H1 (cell line): Measurements from ENCODE around the gene DBR1. TPM values are rescaled to one million over a fixed set of nuclear protein-coding genes. Genes with fewer than 3 reads are reported as not detected.
A peak's percentile ranks its signal among the peaks of the same experiment; 100 is the strongest.

Experiments used
- CTCF ChIA-PET: fragments of 300-600 bp; sonication (Branson Sonifier 250); formaldehyde crosslinking; loops from one replicate; lab custom pipeline; 2021; ENCODE audit not compliant: partially characterized antibody; lab: Charles Lee
- POLR2A ChIA-PET: fragments of 300-600 bp; sonication (Branson Sonifier 250); formaldehyde crosslinking; loops from one replicate; lab custom pipeline; 2021; ENCODE audit warnings: inconsistent platforms; ENCODE audit not compliant: partially characterized antibody; lab: Charles Lee
- DNase-seq, 2 experiments: peaks; one replicate each; pipeline versions ENCODE4 v3.0.0 to v3.0.0-alpha.2; 2010 to 2022; ENCODE audit warnings: low spot score in 2 of 2, low read depth in 1 of 2, mixed read lengths in 1 of 2
- FAIRE-seq: peaks from 2 replicates; lab custom pipeline; 2011; peaks lifted over from hg19 to GRCh38; lab: Jason Lieb, UNC
- H2AFZ ChIP-seq: 2 replicates; pipeline ENCODE4 v1.8.1; 2012; ENCODE audit warnings: low read length, inconsistent platforms
- H2AK5ac ChIP-seq: 2 replicates; pipeline ENCODE4 v1.6.1; 2013; ENCODE audit warnings: low read depth, low read length
- H2BK120ac ChIP-seq: replicated peaks from 2 replicates; pipeline ENCODE3; 2013; ENCODE audit warnings: low read depth, low read length, inconsistent platforms
- H2BK12ac ChIP-seq: 2 replicates; pipeline ENCODE4 v1.6.1; 2013; ENCODE audit warnings: low read depth, low read length
- H2BK15ac ChIP-seq: 2 replicates; pipeline ENCODE4 v1.6.1; 2013; ENCODE audit warnings: low read length
- H2BK20ac ChIP-seq: 2 replicates; pipeline ENCODE4 v1.6.1; 2013; ENCODE audit warnings: low read length
- H2BK5ac ChIP-seq: 2 replicates; pipeline ENCODE4 v1.6.1; 2013; ENCODE audit warnings: low read depth, low read length
- H3K14ac ChIP-seq: 2 replicates; pipeline ENCODE4 v1.6.1; 2013; ENCODE audit warnings: inconsistent platforms; ENCODE audit not compliant: insufficient read length
- H3K18ac ChIP-seq: 2 replicates; pipeline ENCODE4 v1.6.1; 2013; ENCODE audit warnings: low read length; ENCODE audit errors: extremely low read depth
- H3K23ac ChIP-seq: 2 replicates; pipeline ENCODE4 v1.6.1; 2013; ENCODE audit warnings: inconsistent platforms; ENCODE audit not compliant: insufficient read length
- H3K23me2 ChIP-seq: 2 replicates; pipeline ENCODE4 v1.6.1; 2013; ENCODE audit warnings: low read depth, low read length
- H3K27ac ChIP-seq: 2 replicates; pipeline ENCODE4 v1.6.1; 2011; ENCODE audit warnings: low read depth, low read length, inconsistent platforms
- H3K27me3 ChIP-seq, 4 experiments: replicated peaks in 1 of 4; 1 replicate in 1 of 4; 2 replicates in 3 of 4; pipeline versions ENCODE4 v1.6.1 to v1.8.1; 2011 to 2013; ENCODE audit warnings: low read length in 3 of 4, mild to moderate bottlenecking in 3 of 4, inconsistent platforms in 2 of 4, mixed read lengths in 2 of 4, moderate library complexity in 1 of 4; ENCODE audit not compliant: control insufficient read depth in 3 of 4, insufficient read depth in 3 of 4; ENCODE audit errors: extremely low read depth in 1 of 4
- H3K36me3 ChIP-seq, 4 experiments: 2 replicates each; pipeline versions ENCODE4 v1.6.1 to v1.8.1; 2011 to 2013; ENCODE audit warnings: mild to moderate bottlenecking in 4 of 4, low read length in 3 of 4, moderate library complexity in 2 of 4, control low read depth in 1 of 4, inconsistent platforms in 1 of 4; ENCODE audit not compliant: insufficient read depth in 4 of 4, control insufficient read depth in 2 of 4
- H3K4ac ChIP-seq: replicated peaks from 2 replicates; pipeline ENCODE3; 2013; ENCODE audit warnings: low read length, low read depth, mixed read lengths, inconsistent platforms; ENCODE audit not compliant: insufficient read length
- H3K4me1 ChIP-seq, 4 experiments: replicated peaks in 1 of 4; 1 replicate in 1 of 4; 2 replicates in 3 of 4; pipeline versions ENCODE4 v1.6.1 to v1.8.1; 2011 to 2013; ENCODE audit warnings: low read length in 3 of 4, inconsistent platforms in 2 of 4, mixed read lengths in 1 of 4; ENCODE audit not compliant: insufficient read depth in 4 of 4, control insufficient read depth in 3 of 4
- H3K4me2 ChIP-seq, 2 experiments: 2 replicates each; pipeline versions ENCODE4 v1.6.1 to v1.8.1; 2011 to 2013; ENCODE audit warnings: low read depth in 2 of 2, low read length in 2 of 2, control low read depth in 1 of 2, inconsistent platforms in 1 of 2, mild to moderate bottlenecking in 1 of 2; ENCODE audit not compliant: insufficient read depth in 1 of 2
- H3K4me3 ChIP-seq, 4 experiments: fragments of 200-600, 300-600 bp in 1 of 4; sonication (generic), shearing (Covaris generic), sonication (Bioruptor Twin) in 1 of 4; 2 replicates each; pipeline versions ENCODE4 v1.5.1 to v1.8.1; 2011 to 2016; ENCODE audit warnings: low read length in 4 of 4, low read depth in 3 of 4, control low read depth in 2 of 4, inconsistent platforms in 2 of 4, mild to moderate bottlenecking in 2 of 4, mixed read lengths in 1 of 4, moderate library complexity in 1 of 4; ENCODE audit not compliant: insufficient read depth in 2 of 4; ENCODE audit errors: extremely low read depth in 1 of 4
- H3K56ac ChIP-seq: replicated peaks from 2 replicates; pipeline ENCODE3; 2013; ENCODE audit warnings: low read depth, mild to moderate bottlenecking, mixed read lengths, low read length, inconsistent platforms; ENCODE audit not compliant: insufficient read length
- H3K79me1 ChIP-seq: 2 replicates; pipeline ENCODE4 v1.6.1; 2013; ENCODE audit warnings: low read depth, low read length, control low read depth
- H3K79me2 ChIP-seq, 2 experiments: 2 replicates each; pipeline versions ENCODE4 v1.6.1 to v1.8.1; 2012 to 2013; ENCODE audit warnings: low read length in 2 of 2, mild to moderate bottlenecking in 2 of 2, inconsistent platforms in 1 of 2; ENCODE audit not compliant: insufficient read depth in 2 of 2, control insufficient read depth in 1 of 2
- H3K9ac ChIP-seq, 4 experiments: replicated peaks in 1 of 4; 1 replicate in 1 of 4; 2 replicates in 3 of 4; pipeline versions ENCODE4 v1.6.1 to v1.8.1; 2011 to 2013; ENCODE audit warnings: low read depth in 3 of 4, low read length in 3 of 4, control low read depth in 2 of 4, mild to moderate bottlenecking in 2 of 4, moderate library complexity in 2 of 4, inconsistent platforms in 1 of 4; ENCODE audit errors: extremely low read depth in 1 of 4
- H3K9me3 ChIP-seq, 2 experiments: 2 replicates each; pipeline versions ENCODE4 v1.6.1 to v1.8.1; 2012 to 2013; ENCODE audit warnings: mild to moderate bottlenecking in 2 of 2, moderate library complexity in 2 of 2, control low read depth in 1 of 2, inconsistent platforms in 1 of 2, low read depth in 1 of 2, low read length in 1 of 2, mixed read lengths in 1 of 2; ENCODE audit not compliant: insufficient read depth in 2 of 2
- H4K20me1 ChIP-seq, 2 experiments: replicated peaks in 1 of 2; 2 replicates each; pipeline versions ENCODE3 to v1.8.1; 2011 to 2013; ENCODE audit warnings: inconsistent platforms in 2 of 2, low read length in 2 of 2, mild to moderate bottlenecking in 1 of 2; ENCODE audit not compliant: insufficient read depth in 2 of 2, control insufficient read depth in 1 of 2
- H4K5ac ChIP-seq: 2 replicates; pipeline ENCODE4 v1.6.1; 2013; ENCODE audit warnings: low read length, low read depth, mixed read lengths, inconsistent platforms; ENCODE audit not compliant: insufficient read length
- H4K8ac ChIP-seq: 2 replicates; pipeline ENCODE4 v1.8.0; 2013; ENCODE audit warnings: mild to moderate bottlenecking, moderate library complexity, low read length, inconsistent platforms; ENCODE audit not compliant: insufficient read depth; ENCODE audit errors: extremely low read depth
- H4K91ac ChIP-seq: replicated peaks from 2 replicates; pipeline ENCODE3; 2013; ENCODE audit warnings: low read length, mixed read lengths, inconsistent platforms; ENCODE audit not compliant: insufficient read length
- ATF3 ChIP-seq: IDR thresholded peaks from 2 replicates; pipeline ENCODE4 v1.6.1; 2011; ENCODE audit warnings: low read depth, mild to moderate bottlenecking, low read length; ENCODE audit not compliant: insufficient read depth
- KDM4A ChIP-seq: IDR thresholded peaks from one replicate; pipeline ENCODE4 v1.7.1; 2012; ENCODE audit warnings: low read depth, mild to moderate bottlenecking, moderate library complexity, low read length, inconsistent platforms; ENCODE audit not compliant: severe bottlenecking
- RNF2 ChIP-seq: fragments of 200-900, 300-1000 bp; sonication (generic); IDR thresholded peaks from 2 replicates; pipeline ENCODE4 v1.7.1; 2016; ENCODE audit warnings: borderline replicate concordance, low read depth, mild to moderate bottlenecking, antibody characterized with exemption, low read length; ENCODE audit not compliant: poor library complexity, severe bottlenecking; ENCODE audit errors: missing control alignments
- SIX5 ChIP-seq: IDR thresholded peaks from 2 replicates; pipeline ENCODE4 v1.6.1; 2011; ENCODE audit warnings: mild to moderate bottlenecking, low read depth, low read length
- WGBS, 2 experiments: shearing (Covaris generic) in 1 of 2; methylation state at CpG; one replicate each; pipeline versions ENCODE4 v1.1.6 to v1.1.7; 2013 to 2015; ENCODE audit warnings: low lambda C conversion rate in 2 of 2, mixed read lengths in 2 of 2, inconsistent platforms in 1 of 2, low coverage in 1 of 2, missing lambda C conversion rate in 1 of 2; ENCODE audit not compliant: insufficient replicate concordance in 2 of 2, insufficient coverage in 1 of 2, insufficient read length in 1 of 2; ENCODE audit errors: extremely low coverage in 1 of 2, missing lambda C conversion rate in 1 of 2; 5-methylcytosine and 5-hydroxymethylcytosine counted together
- polyA plus RNA-seq, 7 experiments: library from polyadenylated mRNA; depleted of rRNA in 3 of 7; stranded (reverse) in 5 of 7; unstranded in 2 of 7; fragments of >200 nt in 5 of 7; fragments of 200-250 nt in 2 of 7; gene quantifications; 1 replicate in 5 of 7; 2 replicates in 1 of 7; 4 replicates in 1 of 7; pipeline versions ENCODE4 v1.2.1 to v1.2.3, GENCODE V29; 2011 to 2013; ENCODE audit warnings: missing spikeins in 2 of 7, mixed read lengths in 2 of 7
- total RNA-seq: library from RNA; stranded (reverse); fragmentation: NEBNext Ultra II Directional; extraction: Animal tissue kit (Norgen Biotek cat#: 25700); gene quantifications from 2 replicates; pipeline ENCODE4 v1.2.1, GENCODE V29; 2021

Gene DBR1
- total and polyA plus RNA-seq, 2 of the 8 experiments (the other 6 are each of a cell fraction or from before 2014, with no cell fraction given): 10.1 to 18.3 TPM

GRCh38 chr3:138188013-138188730 lies 13.5 kb upstream of the DBR1 start:
- no peak overlapping the region for H2BK12ac ChIP-seq
- peaks cover 11 to 54% of the 10 kb centered on the region in 2 experiments for H3K79me2 ChIP-seq
- H3K4me3 ChIP-seq: peak overlapping the region; percentile 57 to 98 (median 84)
- peak overlapping the region; percentile 67 to 95 for H3K4me2 ChIP-seq
- no peak overlapping the region for H3K56ac ChIP-seq
- H2BK15ac ChIP-seq: no peak overlapping the region
- no peak overlapping the region for H3K18ac ChIP-seq
- H3K23ac ChIP-seq: no peak overlapping the region
- H3K27me3 ChIP-seq: peaks cover 0 to 5% (median 0%) of the 10 kb centered on the region in 4 experiments; a peak in 2 of 7 replicates
- H2BK120ac ChIP-seq: no peak overlapping the region
- H3K4ac ChIP-seq: no peak overlapping the region
- DNase-seq (no peak), FAIRE-seq (no peak)
- H3K4me1 ChIP-seq: peaks cover 0 to 5% (median 3%) of the 10 kb centered on the region in 4 experiments; a peak in 3 of 7 replicates
- H3K9ac ChIP-seq: peak overlapping the region; percentile 90 to 100 (median 98)
- H2AFZ ChIP-seq: 0 out of 2 replicates have a peak overlapping the region, but pooled peaks have one; percentile 94
- peaks cover 5% of the 10 kb centered on the region for H3K23me2 ChIP-seq
- H4K91ac ChIP-seq: no peak overlapping the region
- H2AK5ac ChIP-seq: no peak overlapping the region
- peak overlapping the region; percentile 100 for H4K8ac ChIP-seq
- H3K79me1 ChIP-seq: 0 out of 2 replicates have a peak, but pooled peaks cover 4% of the 10 kb centered on the region
- no peak overlapping the region for H2BK20ac ChIP-seq
- TF ChIP-seq RNF2 (no peak), KDM4A (no peak), ATF3 (no peak), SIX5 (no peak)
- H3K36me3 ChIP-seq: peaks cover 0 to 13% (median 4%) of the 10 kb centered on the region in 4 experiments; a peak in 3 of 8 replicates
- WGBS, 2 experiments: 20% methylated on average over 17 of the region's 17 CpGs; no CpG with 5 or more reads in 1 of the 2 experiments
- POLR2A ChIA-PET: interaction anchor here (0.5 to 4.3 kb wide), 18 partner anchors 9 to 229 kb away, joined by 3 to 56 read pairs (median 3); partner anchors contain the start of genes DBR1 and DZIP1L
- peak overlapping the region; percentile 100 for H2BK5ac ChIP-seq
- peak overlapping the region; percentile 99 for H3K27ac ChIP-seq
- CTCF ChIA-PET: interaction anchor here (0.7 to 1.0 kb wide), 2 partner anchors 97 to 1305 kb away, joined by 3 read pairs; no protein-coding TSS in a partner anchor
- no peaks in the 10 kb centered on the region for H4K20me1 ChIP-seq
- no peak overlapping the region for H4K5ac ChIP-seq
- H3K9me3 ChIP-seq: no peaks in the 10 kb centered on the region
- no peak overlapping the region for H3K14ac ChIP-seq
